GM20431 (cell line): Measurements from ENCODE around the gene CD99L2.
"Not testable (repeated sequence)": the region's sequence is repeated elsewhere in the genome, so short reads cannot be mapped to it uniquely, and the experiment has no call there.

Experiments used
- in situ Hi-C: fragments of 300-500 bp; cut with MseI, MboI; formaldehyde crosslinking; loops from one replicate; pipeline ENCODE4 v1.15.0; 2020; ENCODE audit warnings: low sequenced_read_pairs; ENCODE audit not compliant: unreplicated experiment

CD99L2 gene

DNA sequence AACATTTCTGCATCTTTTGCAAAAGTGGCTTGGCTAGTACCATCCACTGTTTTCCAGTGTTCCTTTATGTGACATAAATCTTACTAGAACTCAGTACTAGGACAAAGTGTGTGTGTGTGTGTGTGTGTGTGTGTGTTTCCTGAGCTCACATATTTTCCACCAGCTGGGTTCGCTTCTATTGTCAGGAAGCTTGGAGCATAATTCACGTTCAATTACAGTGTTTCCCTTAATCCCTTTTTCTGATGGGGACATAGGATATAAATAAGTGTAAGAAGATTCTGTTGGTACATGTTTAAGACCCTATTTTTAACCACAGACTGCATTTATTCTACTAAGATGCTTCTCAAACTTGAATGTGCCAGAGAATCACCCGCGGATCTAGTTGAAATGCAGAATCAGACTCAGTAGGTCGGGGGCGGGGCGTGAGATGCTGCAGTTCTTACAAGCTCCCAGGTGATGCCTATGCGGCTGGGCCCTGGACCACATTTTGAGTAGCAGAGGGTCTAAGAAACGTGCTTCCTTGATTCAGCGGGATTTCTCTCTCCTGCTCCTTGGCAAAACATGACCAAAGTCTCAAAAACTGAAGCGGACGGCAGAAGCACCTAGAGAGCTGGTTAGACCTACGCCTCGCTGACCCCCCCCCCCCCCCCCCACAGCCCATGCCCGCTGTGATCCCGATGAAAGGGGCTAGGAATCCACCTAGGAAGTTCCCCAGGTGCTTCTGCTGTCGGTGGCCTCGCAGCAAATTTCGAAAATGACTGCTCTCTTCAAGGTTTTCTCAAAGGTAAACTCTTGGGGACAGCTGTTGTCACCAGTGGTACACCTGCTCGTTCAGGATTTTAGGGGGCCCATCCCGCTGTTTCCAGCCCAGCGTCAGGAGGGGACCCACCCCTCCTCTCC, 797 bp downstream of the CD99L2 start:
- in situ Hi-C loops: no loop called here

DNA sequence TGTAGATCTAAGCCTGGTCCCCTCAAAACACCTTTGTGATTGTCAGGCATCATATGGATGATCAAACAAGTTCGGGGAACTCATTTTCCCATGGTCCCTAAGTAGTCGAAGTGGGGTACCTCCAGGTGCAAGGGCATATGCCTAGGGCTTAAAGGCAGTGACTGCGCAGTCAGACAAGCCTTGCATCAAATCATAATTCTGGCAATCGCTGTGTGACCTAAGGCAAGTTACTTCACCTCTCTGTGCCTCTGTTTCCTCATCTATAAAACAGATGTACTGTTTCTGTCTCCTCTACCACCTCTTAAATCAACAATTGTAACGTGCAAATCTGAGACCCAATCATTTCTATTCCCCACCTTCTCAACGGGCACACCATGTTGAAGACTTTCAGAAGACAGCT, 1.8 kb downstream of the CD99L2 start:
- in situ Hi-C loops: no loop called here

DNA sequence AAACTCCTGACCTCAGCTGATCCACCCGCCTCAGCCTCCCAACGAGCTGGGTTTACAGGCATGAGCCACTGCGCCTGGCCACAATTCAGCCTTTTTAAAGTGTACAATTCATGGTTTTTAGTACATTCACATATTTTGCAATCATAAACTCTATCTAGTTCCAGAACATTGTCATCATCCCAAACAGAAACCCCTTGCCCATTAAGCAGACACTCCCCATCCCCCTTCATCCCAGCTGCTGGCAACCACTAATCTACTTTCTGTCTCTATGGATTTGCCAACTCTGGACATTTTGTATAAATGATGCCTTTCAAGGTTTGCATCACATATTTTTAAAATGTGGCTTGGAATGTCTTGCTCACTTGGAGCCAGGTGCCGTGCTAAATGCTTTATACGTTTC, 4.5 kb downstream of the CD99L2 start:
- in situ Hi-C loops: no loop called here

DNA sequence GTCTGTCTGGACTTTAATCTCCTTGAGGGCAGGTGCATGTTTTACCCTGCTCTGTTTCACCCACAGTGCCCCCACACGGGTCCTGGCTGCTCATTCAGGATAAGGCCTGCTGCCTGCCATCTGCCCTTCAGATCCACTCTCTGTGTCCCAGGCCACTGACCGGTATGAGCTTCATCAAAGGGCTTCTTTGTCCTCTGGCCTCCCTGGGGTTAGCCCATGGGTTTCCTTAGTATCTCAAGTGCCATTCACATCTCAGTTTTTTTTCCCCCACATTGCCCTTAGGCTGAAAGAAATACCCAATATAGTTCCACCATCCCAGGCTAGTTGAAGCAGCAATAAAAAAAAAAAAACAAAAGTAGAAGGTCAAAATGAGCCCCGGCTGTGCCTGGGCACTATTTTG, 9.3 kb downstream of the CD99L2 start:
- in situ Hi-C loops: no loop called here

DNA sequence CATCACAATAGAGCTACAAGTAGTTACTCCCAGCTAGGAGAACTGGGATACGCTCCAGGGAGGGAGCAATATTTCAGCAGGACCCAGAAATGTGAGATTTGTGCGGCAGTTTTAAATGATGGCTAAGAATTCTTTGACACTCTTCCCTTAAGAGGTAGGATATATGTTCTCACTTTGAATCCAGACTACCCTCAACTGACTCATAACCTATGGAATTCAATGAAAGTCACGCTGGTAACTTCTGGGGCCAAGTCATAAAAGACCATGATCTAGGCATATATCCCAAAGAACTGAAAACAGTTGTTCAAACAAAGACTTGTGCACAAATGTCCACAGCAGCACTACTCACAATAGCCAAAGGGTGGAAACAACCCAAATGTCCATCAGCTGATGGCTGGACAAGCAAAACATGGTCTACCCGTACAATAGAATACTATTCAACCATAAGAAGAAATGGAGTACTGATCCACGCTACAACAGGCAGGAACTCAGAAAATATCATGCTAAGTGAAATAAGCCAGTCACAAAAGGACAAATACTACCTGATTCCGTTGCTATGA, 10.5 kb downstream of the CD99L2 start:
- in situ Hi-C loops: no loop called here

DNA sequence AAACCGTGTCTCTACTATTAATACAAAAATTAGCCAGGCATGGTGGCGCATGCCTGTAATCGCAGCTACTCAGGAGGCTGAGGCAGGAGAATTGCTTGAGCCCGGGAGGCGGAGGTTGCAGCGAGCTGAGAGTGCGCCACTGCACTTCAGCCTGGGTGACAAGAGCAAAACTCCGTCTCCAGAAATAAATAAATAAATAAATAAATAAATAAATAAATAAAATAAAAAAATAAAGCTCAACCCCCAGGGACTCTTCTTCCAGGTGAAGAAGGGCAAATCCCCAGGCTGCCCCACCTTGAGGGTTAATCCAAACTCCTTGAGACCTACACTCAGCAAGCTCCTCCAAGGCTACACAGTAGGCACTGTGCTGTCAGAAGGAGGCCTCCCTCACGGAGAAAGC, 11.2 kb downstream of the CD99L2 start:
- in situ Hi-C loops: not testable (repeated sequence)

DNA sequence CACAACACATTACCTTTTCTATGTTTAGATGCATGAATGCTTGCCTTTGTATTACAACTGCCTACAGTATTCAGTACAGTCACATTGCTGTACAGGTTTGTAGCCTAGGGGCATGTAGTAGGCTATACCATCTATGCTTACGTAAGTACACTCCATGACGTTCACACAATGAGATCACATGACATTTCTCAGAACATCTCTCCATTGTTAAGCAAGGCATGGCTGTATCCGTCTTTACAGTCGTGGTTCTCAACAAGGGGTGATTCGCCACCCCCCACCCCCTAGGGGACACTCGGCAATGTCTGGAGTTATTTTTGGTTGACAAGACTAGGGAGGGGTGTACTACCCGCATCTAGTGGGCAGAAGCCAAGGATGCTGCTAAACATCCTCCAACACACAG, 12.1 kb downstream of the CD99L2 start:
- in situ Hi-C loops: no loop called here

DNA sequence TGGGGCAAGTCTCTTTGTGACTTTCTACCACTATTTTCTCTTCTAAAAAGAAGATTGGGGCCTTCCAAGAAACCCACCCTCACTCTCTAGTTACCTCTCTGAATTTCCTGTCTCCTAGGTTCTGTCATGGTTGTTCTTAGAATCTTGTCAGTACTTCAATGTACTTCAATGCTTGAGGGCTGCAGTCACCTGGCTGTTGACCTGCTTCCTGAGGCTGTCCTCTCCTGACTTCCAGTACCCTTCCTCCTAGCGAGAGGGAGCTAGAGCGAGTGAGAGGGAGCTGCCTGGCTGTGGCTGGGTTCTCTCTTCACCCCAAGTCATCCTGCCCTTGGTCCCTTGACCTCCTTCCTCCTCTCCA, 17.7 kb downstream of the CD99L2 start:
- in situ Hi-C loops: no loop called here

DNA sequence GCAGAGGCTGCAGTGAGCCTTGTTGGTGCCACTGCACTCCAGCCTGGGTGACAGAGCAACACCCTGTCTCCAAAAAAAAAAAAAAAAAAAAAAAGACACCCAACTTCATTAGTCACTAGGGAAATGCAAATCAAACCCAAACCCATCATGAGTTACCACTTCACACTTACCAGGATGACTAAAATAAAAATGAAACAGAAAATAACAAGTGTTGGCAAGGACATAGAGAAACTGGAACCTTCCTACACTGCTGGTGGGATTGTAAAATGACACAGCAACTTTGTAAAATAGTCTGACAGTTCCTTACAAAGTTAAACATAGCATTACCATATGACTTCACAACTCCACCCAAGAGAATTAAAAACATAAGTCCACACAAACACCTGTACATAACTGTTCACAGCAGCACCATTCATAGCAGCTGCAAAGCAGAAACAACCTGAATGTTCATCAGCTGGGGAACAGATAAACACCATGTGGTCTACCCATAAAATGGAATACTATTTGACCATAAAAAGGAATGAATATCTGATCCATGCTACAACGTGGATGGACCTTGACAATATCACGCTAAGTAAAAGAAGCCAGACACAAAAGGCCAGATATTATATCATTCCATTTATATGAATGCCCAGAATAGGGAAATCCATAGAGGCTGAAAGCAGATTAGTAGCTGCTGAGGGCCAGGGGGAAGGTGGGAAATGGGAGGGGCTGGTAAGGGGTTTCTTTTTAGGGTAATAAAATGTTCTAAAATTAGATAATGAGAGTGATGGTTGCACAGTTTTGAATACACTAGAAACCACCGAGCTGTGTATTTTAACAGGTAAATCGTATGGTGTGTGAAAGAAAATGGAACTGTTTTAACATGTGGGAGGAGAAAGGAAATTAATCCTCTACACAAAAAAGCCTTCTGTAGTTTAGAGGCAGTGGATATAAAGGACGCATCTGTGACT, 18.3 kb downstream of the CD99L2 start:
- in situ Hi-C loops: no loop called here

DNA sequence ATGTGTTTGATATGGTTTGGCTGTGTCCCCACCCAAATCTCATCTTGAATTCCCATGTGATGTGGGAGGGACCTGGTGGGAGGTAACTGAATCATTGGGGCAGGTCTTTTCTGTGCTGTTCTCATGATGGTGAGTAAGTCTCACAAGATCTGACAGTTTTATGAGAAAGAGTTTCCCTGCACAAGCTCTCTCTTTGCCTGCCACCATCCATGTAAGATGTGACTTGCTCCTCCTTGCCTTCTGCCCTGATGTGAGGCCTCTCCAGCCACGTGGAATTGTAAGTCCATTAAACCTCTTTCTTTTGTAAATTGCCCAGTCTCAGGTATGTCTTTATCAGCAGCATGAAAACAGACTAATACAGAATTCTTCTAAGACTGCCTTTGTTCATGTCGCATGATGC, 22.8 kb downstream of the CD99L2 start:
- in situ Hi-C loops: not testable (repeated sequence)

DNA sequence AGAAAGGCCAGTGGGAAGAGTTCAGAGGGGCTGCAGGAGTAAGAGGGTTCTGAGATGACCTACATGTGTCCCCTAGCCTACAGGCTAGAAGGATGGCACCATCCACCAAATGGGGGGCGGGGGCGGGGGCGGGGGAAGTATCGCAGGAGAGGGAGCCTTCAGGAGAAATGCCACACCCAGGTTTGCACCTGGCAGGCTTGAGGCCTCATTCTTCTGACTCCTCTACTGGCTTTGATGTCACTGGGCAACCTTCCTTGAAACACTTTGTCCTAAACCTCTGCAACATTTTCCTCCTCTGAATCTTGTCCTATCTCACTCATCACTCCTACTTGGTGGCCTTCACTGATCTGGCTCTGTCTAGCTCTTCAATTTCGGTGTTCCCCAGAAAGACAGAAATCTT, 24.0 kb downstream of the CD99L2 start:
- in situ Hi-C loops: no loop called here

DNA sequence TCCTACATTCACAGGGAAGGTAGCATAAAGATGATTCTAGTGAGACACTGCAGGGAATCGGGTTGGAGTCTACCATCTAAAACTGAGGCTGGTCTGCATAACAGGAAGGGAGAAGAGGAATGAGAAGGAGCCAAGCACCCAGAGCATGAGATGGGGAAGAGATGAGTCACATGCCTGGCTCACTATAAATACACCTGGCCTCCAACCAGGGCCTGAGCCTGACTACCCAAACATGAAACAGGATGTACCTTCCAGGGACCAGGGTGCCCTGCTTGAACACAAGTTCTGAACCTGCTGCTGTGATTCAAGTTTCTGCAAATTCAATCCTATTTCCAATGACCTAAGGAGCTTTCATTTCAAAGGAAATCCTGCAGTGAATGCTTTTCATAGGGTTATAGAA, 24.9 kb downstream of the CD99L2 start:
- in situ Hi-C loops: no loop called here

DNA sequence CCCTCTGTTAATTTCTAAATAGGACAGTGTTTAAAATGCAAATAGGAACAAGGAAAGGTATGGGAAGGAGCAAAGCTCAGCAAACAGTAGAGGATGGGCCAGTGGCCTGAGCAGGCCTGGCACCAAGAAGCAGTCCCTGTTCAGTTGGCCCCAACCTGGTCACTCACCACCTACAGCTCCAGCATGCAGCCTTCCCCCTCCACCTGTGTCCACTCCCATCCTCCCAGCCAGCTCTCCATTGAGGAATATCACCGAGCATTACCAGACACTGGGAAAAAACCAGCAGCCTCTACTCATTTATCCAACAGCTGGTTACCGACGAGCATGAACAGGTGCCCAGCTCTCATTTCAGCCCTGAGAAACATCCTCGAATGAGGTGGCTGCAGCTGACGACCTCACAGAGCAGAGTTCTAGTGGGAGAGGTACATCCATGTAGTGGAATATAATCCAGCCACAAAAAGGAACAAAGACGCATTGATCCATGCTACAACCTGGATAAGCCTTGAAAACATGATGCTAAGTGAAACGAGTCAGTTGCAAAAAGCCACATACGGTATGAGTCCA, 25.6 kb downstream of the CD99L2 start:
- in situ Hi-C loops: no loop called here

DNA sequence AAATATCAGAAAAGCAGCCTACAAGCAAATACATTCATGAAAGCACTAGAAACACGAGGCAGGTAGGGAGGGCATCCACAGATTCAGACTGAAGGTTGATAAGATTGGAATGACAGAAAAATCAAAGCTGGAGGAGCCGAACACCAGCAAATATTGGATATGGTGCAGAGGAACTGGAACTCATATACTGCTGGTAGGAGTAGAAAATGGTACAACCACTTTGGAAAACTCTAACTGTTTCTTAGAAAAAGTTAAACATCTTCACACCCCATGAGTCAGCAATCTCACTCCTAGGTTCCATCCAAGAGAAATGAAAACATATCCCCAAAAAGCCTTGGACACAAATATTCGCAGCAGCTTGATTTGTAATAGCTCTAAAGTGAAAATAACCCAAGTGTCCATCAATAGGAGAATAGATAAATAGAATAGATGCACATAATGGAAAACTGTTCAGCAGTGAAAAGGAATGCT, 27.1 kb downstream of the CD99L2 start:
- in situ Hi-C loops: no loop called here

DNA sequence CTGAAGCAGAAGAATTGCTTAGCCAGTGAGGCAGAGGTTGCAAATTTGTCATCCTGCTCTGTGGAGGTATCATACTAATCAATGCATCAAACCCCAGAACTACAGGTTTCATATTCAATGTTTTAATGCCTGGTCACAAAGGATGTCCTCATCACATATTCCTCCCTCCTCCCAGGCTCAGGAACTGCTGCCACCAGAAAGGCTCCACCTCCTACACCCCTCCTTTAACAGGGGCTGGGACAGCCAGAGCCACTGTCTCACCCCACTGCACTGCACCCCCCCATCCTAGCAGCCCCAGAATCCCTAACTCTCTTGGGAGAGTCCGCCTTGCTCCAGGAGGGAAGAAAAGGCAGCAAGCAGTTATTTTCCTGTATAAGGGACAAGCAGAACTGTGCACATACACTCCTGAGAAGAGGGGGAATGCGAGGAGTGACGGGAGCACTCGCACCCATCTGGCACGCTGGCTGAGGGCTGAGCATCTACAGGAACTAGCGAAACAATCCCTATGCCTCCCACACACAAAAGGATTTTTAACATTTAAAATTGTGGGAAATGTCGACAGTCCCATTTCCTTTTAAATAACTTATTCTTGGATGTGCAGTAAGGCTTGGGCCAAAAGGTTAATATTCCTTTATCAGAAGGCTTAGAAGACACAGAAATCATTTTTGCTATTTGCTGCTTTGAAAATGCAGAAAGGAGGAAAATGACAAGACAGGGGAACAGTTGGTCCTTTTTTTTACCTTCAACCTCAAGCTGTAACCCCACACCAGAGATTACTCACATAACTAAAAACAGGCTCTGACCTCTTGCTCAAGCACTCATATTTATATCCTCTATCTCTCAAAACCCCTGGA, 27.8 kb downstream of the CD99L2 start:
- in situ Hi-C loops: no loop called here

DNA sequence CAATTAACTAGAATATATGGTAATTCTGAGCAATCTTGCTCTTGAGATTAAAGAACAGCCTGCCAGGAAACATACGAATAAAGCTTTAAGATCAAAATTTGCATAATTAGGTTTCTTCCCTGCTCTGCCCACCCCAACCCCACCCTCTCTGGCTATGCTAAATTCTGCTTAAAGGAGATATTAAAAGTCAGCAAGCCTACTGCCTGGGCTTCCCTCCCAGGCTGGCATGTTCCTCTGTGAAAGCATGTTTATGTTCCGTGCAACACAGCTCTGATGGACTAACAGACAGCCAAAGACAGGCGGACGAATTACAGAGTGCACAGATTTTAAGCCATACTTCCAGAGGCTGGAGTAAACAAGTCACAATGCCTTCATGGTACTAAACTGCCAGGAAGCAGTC, 28.4 kb downstream of the CD99L2 start:
- in situ Hi-C loops: no loop called here

DNA sequence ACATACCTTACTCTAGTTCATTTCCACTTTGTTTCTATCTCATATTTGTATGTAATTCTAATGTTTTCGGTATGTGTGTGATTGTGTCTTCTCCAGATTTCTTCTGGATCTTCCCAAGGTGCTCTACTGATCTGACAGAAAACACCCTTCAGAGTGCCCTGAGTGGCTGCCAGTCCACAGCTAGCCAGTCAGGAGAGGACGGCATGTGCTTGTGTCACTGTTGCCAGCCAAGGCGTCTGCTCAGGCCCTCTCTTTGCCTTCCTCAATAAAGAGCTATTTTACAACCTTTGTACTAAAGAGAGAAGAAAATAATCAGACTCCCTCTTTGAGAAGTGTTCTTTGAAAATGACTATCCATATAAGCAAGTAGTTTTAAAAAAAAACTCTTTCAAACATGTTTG, 29.0 kb downstream of the CD99L2 start:
- in situ Hi-C loops: no loop called here

DNA sequence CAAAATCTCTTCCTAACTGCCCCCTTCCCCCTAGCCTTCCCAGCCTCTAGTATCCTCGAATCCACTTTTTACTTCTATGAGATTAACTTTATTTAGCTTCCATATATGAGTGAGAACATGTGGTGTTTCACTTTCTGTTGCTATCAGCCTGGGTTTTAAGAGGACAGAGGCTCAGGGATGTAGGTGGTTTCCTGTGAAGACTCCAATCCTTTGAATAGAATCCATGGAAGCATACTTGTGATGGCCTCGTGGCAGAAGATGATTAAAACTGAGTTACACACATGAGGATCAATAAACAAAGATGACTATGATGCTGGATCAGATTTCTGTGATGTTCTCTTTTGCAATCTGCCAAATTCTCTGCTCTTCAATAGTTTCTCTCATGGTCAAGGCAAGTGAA, 29.8 kb downstream of the CD99L2 start:
- in situ Hi-C loops: no loop called here

DNA sequence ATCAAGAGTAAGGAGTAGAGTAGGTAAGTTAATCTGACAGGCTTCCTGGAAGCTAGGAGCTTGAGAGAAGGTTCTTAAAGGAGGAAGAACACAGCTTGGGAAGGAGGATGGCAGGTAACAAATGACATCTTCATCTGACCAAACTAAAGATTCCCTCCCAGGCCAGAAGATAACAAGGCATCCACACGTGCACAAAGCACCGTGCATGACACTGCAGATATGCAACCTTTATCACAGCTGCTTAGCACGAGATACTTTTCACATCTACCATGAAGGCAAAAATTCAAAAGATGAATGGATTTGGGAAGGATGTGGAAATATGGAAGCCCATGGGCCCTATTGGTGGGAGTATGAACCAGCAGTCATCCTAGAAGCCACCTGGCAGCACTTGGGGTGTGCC, 34.3 kb downstream of the CD99L2 start:
- in situ Hi-C loops: no loop called here

DNA sequence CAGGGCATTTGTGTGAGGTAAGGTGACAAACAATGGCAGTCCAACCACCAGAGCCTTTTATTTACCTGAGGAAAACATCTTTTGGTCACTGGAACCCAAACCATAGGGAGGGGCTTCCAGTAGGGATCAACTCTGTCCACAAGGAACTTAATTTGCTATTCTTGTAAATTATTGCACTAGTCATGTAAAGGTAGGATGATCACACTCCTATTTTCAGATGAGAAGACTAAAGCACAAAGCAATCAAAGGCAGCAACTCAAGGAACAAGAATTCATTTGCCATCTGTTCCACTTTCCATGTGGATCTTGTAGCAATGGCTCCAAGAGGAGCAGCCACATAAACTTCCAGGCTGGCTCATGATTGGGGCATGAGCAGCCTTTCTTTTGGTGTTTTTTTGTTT, 35.3 kb downstream of the CD99L2 start:
- in situ Hi-C loops: no loop called here
